GM23338 (cell line): ENCODE data around the gene MSANTD1. TPM values are rescaled to one million over a fixed set of nuclear protein-coding genes. Genes with fewer than 3 reads are reported as not detected.

ENCODE experiments used
- ATAC-seq: fragments of 200-7000 bp; cut with Tn5 transposase; 3 replicates; pipeline ENCODE4 v1.9.1; 2020
- DNase-seq: peaks from one replicate; pipeline ENCODE4 v3.0.0-alpha.2; 2015; ENCODE audit warnings: low spot score
- H2AFZ ChIP-seq: fragments of 200-600 bp; sonication (generic); 2 replicates; pipeline ENCODE4 v1.8.0; 2016; ENCODE audit warnings: antibody characterized with exemption, mild to moderate bottlenecking, moderate library complexity
- H3F3A ChIP-seq: fragments of 200-600 bp; sonication (generic); replicated peaks from 2 replicates; pipeline ENCODE4 v1.8.0; 2017; ENCODE audit warnings: antibody characterized with exemption, mixed run types, low read depth
- H3K27ac ChIP-seq: fragments of 200-600 bp; sonication (generic); 2 replicates; pipeline ENCODE4 v1.6.1; 2016; ENCODE audit warnings: low read depth
- H3K27me3 ChIP-seq: fragments of 200-600 bp; sonication (generic); 2 replicates; pipeline ENCODE4 v1.8.0; 2016; ENCODE audit warnings: mild to moderate bottlenecking, mixed run types, moderate library complexity; ENCODE audit not compliant: insufficient read depth
- H3K36me3 ChIP-seq: fragments of 200-600 bp; sonication (generic); 2 replicates; pipeline ENCODE4 v1.8.0; 2016; ENCODE audit warnings: mild to moderate bottlenecking; ENCODE audit not compliant: insufficient read depth
- H3K4me1 ChIP-seq: fragments of 200-600 bp; sonication (generic); 2 replicates; pipeline ENCODE4 v1.8.0; 2016; ENCODE audit warnings: mild to moderate bottlenecking, moderate library complexity; ENCODE audit not compliant: insufficient read depth
- H3K4me2 ChIP-seq: fragments of 200-600 bp; sonication (generic); 2 replicates; pipeline ENCODE4 v1.7.1; 2017; ENCODE audit warnings: mixed run types
- H3K4me3 ChIP-seq: fragments of 200-600 bp; sonication (generic); 2 replicates; pipeline ENCODE4 v1.6.1; 2016; ENCODE audit warnings: mixed run types
- H3K79me2 ChIP-seq: fragments of 200-600 bp; sonication (generic); replicated peaks from 2 replicates; pipeline ENCODE4 v1.8.0; 2017; ENCODE audit warnings: mild to moderate bottlenecking; ENCODE audit not compliant: insufficient read depth
- H3K9me2 ChIP-seq: fragments of 200-600 bp; sonication (generic); 2 replicates; pipeline ENCODE4 v1.8.0; 2017; ENCODE audit not compliant: insufficient read depth
- H4K20me1 ChIP-seq: fragments of 200-600 bp; sonication (generic); replicated peaks from 2 replicates; pipeline ENCODE4 v1.8.0; 2017; ENCODE audit warnings: mild to moderate bottlenecking; ENCODE audit not compliant: insufficient read depth
- H3K27ac Mint-ChIP-seq: 2 replicates; pipeline ENCODE4 v1.8.0; 2020; ENCODE audit warnings: inconsistent platforms, mild to moderate bottlenecking, moderate library complexity, mixed read lengths
- H3K27me3 Mint-ChIP-seq: 3 replicates; pipeline ENCODE4 v1.8.0; 2022; ENCODE audit warnings: low read depth, mild to moderate bottlenecking, moderate library complexity, mixed read lengths, inconsistent platforms; ENCODE audit not compliant: insufficient read depth, poor library complexity
- H3K36me3 Mint-ChIP-seq: 3 replicates; pipeline ENCODE4 v1.8.0; 2021; ENCODE audit warnings: low read depth, mild to moderate bottlenecking, inconsistent platforms, moderate library complexity, mixed read lengths
- H3K4me1 Mint-ChIP-seq: 3 replicates; pipeline ENCODE4 v1.8.0; 2020; ENCODE audit warnings: mild to moderate bottlenecking, inconsistent platforms, mixed read lengths
- H3K4me3 Mint-ChIP-seq: 3 replicates; pipeline ENCODE4 v1.8.0; 2021; ENCODE audit warnings: moderate library complexity, mild to moderate bottlenecking, inconsistent platforms, mixed read lengths
- H3K9me3 Mint-ChIP-seq: 3 replicates; pipeline ENCODE4 v1.8.0; 2020; ENCODE audit warnings: moderate library complexity, mild to moderate bottlenecking, inconsistent platforms, mixed read lengths
- CREB1 ChIP-seq: fragments of 250-450 bp; sonication (Bioruptor Pico); IDR thresholded peaks from 2 replicates; pipeline ENCODE4 v1.5.0; 2020; ENCODE audit warnings: low read depth, mild to moderate bottlenecking, moderate library complexity
- CTCF ChIP-seq, 2 experiments: fragments of 200-600 bp in 1 of 2; sonication (generic) in 1 of 2; conservative IDR thresholded peaks; 2 replicates each; pipeline versions ENCODE4 v1.5.1 to v1.6.1; 2016 to 2017; ENCODE audit warnings: antibody characterized with exemption in 2 of 2, low read depth in 2 of 2, mild to moderate bottlenecking in 2 of 2, moderate library complexity in 1 of 2
- ETS1 ChIP-seq: IDR thresholded peaks from 2 replicates; pipeline ENCODE4 v1.6.1; 2016; ENCODE audit warnings: antibody characterized with exemption
- EZH2 ChIP-seq: fragments of 200-600 bp; sonication (generic); IDR thresholded peaks from one replicate; pipeline ENCODE4 v1.8.0; 2017; ENCODE audit warnings: antibody characterized with exemption, mild to moderate bottlenecking, low read depth; ENCODE audit not compliant: unreplicated experiment
- EZH2phosphoT487 ChIP-seq: fragments of 200-600 bp; sonication (generic); IDR thresholded peaks from one replicate; pipeline ENCODE4 v1.8.1; 2018; ENCODE audit warnings: antibody characterized with exemption; ENCODE audit not compliant: unreplicated experiment
- JUNB ChIP-seq: IDR thresholded peaks from one replicate; pipeline ENCODE4 v1.6.1; 2016; ENCODE audit warnings: antibody characterized with exemption; ENCODE audit not compliant: unreplicated experiment
- POLR2AphosphoS5 ChIP-seq: IDR thresholded peaks from 2 replicates; pipeline ENCODE4 v1.6.1; 2016; ENCODE audit warnings: antibody characterized with exemption, low read depth
- REST ChIP-seq: IDR thresholded peaks from one replicate; pipeline ENCODE4 v1.6.1; 2018; ENCODE audit warnings: antibody characterized with exemption; ENCODE audit not compliant: unreplicated experiment
- ZNF114 ChIP-seq: fragments of 250-450 bp; sonication (Bioruptor Pico); IDR thresholded peaks from 2 replicates; pipeline ENCODE4 v1.5.0; 2020; ENCODE audit warnings: mild to moderate bottlenecking, moderate library complexity
- ZNF331 ChIP-seq: fragments of 250-450 bp; sonication (Bioruptor Pico); IDR thresholded peaks from 2 replicates; pipeline ENCODE4 v1.5.0; 2020; ENCODE audit warnings: low read depth, mild to moderate bottlenecking, moderate library complexity
- polyA plus RNA-seq: library from polyadenylated mRNA; unstranded; fragments of >200 nt; fragmentation: Nextera tagmentation; extraction: Ambion mirVana; gene quantifications from 2 replicates; pipeline ENCODE4 v1.2.1, GENCODE V29; 2016
- total RNA-seq: library from RNA; depleted of rRNA; stranded (reverse); fragments of >200 nt; shearing (Covaris generic); gene quantifications from 2 replicates; pipeline ENCODE4 v1.2.3, GENCODE V29; 2014

Gene MSANTD1
- total and polyA plus RNA-seq, 2 experiments from 2014 or later = 0.29 to 1.0 TPM

DNA sequence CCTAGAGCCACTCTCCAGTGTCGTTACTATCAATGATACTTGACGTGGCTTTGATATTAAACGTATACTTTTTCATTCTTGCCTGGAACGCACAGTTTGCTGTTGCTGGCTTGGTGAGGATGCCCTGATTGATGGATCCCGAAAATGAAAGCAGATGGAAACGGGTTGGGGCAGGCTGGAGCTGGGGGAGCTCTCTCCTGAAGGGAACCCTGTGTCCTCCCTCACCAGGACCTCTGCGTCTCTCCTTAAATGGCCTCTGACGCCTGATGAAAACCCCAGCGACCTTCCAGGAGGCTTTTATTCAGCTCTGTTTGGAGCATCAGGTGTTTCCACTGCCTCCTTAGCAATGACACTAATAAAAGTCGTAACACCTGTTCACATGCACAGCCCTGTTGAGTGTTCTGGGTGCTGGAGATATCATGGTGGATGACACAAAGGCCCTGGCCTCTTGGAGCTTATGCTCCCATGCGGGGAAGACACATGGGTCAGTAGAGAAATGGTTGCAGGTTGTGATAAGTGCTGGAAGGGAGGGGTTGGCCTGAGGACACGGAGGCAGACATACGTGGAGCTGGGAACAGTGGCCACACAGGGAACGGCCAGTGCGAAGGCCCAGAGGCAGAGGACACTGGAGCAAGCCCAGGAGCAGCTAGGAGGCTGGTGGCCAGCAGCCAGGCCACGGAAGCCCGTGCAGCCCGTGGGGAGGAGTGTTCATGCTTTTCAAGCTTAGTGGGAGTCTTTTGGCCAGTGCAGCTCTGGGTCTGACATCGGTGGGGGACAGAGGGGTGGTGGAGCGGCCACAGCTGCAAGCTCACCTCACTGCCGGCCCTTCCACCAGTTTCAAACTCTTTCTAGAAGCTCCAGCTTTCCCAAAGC is 7.5 kb downstream of the MSANTD1 start:
- H3K4me3 Mint-ChIP-seq = no peak overlapping the region
- Histone ChIP-seq H4K20me1 (no peaks in the 10 kb centered on the region), H3K4me3 (no peak overlapping the region), H3K79me2 (no peaks in the 10 kb centered on the region), H3K27ac (no peak overlapping the region), H3K4me2 (no peak overlapping the region), H3K9me2 (no peaks in the 10 kb centered on the region), H3K27me3 (no peaks in the 10 kb centered on the region), H2AFZ (no peak overlapping the region), H3F3A (no peaks in the 10 kb centered on the region), H3K4me1 (no peaks in the 10 kb centered on the region), H3K36me3 (no peaks in the 10 kb centered on the region)
- TF ChIP-seq CREB1 (CRISPR knock-in tag) (no peak), ZNF114 (CRISPR knock-in tag) (no peak), POLR2AphosphoS5 (no peak), ZNF331 (CRISPR knock-in tag) (no peak), EZH2 (no peak), CTCF (conservative IDR thresholded peaks at IDR 0.05; ENCODE audit: low read depth in 2 of 2) (no peak), JUNB (no peak), EZH2phosphoT487 (no peak), ETS1 (no peak), REST (no peak)
- DNase-seq (no peak), ATAC-seq (no peak)
- peaks cover 4% of the 10 kb centered on the region for H3K27me3 Mint-ChIP-seq
- H3K27ac Mint-ChIP-seq = no peak overlapping the region
- no peaks in the 10 kb centered on the region; the same call in 2 of the 3 replicates for H3K36me3 Mint-ChIP-seq
- no peaks in the 10 kb centered on the region; the same call in 2 of the 3 replicates for H3K9me3 Mint-ChIP-seq
- no peaks in the 10 kb centered on the region; the same call in 2 of the 3 replicates for H3K4me1 Mint-ChIP-seq
